ENCODE data around the gene KCNC1. TPM values are rescaled to one million over a fixed set of nuclear protein-coding genes. Genes with fewer than 3 reads are reported as not detected.

The KCNC1 gene
- total RNA-seq, 1 experiment from 2014 or later = 0.04 TPM

DNA sequence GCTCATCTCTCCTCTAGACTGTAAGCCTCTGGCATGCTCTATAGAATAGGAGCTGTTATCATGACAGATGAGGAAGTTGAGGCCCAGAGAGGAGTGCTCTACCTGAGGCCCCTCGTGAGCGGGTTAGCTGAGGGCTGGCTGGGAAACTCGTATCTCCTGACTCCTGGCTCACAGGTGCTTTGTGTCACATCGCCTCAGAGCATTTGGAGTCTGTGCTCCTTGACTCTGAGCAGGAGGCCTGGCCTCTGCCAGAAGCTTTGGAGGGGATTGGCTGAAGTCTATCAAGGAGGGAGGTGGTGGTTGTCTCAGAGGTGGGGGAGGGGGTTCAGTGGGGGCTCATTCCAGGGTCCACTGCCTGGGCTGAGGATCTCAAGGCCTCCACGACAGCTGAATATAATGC is 7.4 kb downstream of the KCNC1 start:
- no peak overlapping the region for H2BK5ac ChIP-seq (ENCODE audit: insufficient read length, low read length)
- H2AK5ac ChIP-seq (ENCODE audit: insufficient read length, low read length) = no peak overlapping the region
- H2BK15ac ChIP-seq (ENCODE audit: low read depth, low read length) = no peak overlapping the region
- H3K4me1 ChIP-seq (ENCODE audit: insufficient read depth, low read length) = no peaks in the 10 kb centered on the region
- no peak overlapping the region for H3K23ac ChIP-seq (ENCODE audit: insufficient read length, low read depth, low read length)
- Mint-ChIP-seq H3K4me3 (no peak overlapping the region), H3K27me3 (ENCODE audit: low read depth) (peaks cover 23% of the 10 kb centered on the region), H3K27ac (no peak overlapping the region), H3K4me1 (peaks cover 0 to 11% of the 10 kb centered on the region in 2 experiments; a peak in 3 of 4 replicates), H3K9me3 (no peaks in the 10 kb centered on the region), H3K36me3 (ENCODE audit: insufficient read depth in 1 of 3, low read depth in 3 of 3) (no peaks in the 10 kb centered on the region)
- no peaks in the 10 kb centered on the region for H3K9me3 ChIP-seq (ENCODE audit: control insufficient read depth, low read depth, low read length)
- no peaks in the 10 kb centered on the region for H4K20me1 ChIP-seq (ENCODE audit: control insufficient read depth, insufficient read depth, insufficient read length)
- no peak overlapping the region for H4K8ac ChIP-seq (replicated peaks; ENCODE audit: insufficient read length, low read depth, low read length)
- no peak overlapping the region for H2AFZ ChIP-seq (ENCODE audit: low read length)
- no peak overlapping the region for H4K5ac ChIP-seq (ENCODE audit: insufficient read length, low read depth, low read length)
- no peaks in the 10 kb centered on the region for H3K79me1 ChIP-seq (ENCODE audit: insufficient read depth, low read depth, low read length, poor library complexity, severe bottlenecking)
- H2BK120ac ChIP-seq (ENCODE audit: low read depth, low read length, poor library complexity, severe bottlenecking) = no peak overlapping the region
- H3K4ac ChIP-seq (ENCODE audit: low read depth, low read length) = no peak overlapping the region
- no peaks in the 10 kb centered on the region for H3K23me2 ChIP-seq (ENCODE audit: insufficient read length, low read depth, low read length, poor library complexity, severe bottlenecking)
- no peak overlapping the region for H3K4me2 ChIP-seq (ENCODE audit: insufficient read depth, insufficient read length, low read length)
- H3T11ph ChIP-seq (ENCODE audit: low read length) = no peak overlapping the region
- no peak overlapping the region for H2BK12ac ChIP-seq (ENCODE audit: insufficient read length, low read depth, low read length)
- peaks cover 10% of the 10 kb centered on the region; the same call in 1 of the 2 replicates for H3K27me3 ChIP-seq (ENCODE audit: insufficient read depth, low read length)
- no peak overlapping the region for H2BK20ac ChIP-seq (ENCODE audit: low read depth, low read length, poor library complexity, severe bottlenecking)
- H3K14ac ChIP-seq (ENCODE audit: insufficient read depth, low read length) = no peak overlapping the region; the same call in 1 of the 2 replicates
- DNase-seq = no peak
- no peak overlapping the region for H3K56ac ChIP-seq (ENCODE audit: insufficient read length, low read depth, low read length)
- H4K91ac ChIP-seq (ENCODE audit: insufficient read length, low read depth, low read length) = no peak overlapping the region
- no peak overlapping the region for H3K27ac ChIP-seq (ENCODE audit: insufficient read length, low read depth, low read length)
- H3K9ac ChIP-seq (ENCODE audit: extremely low read depth, insufficient read length, low read length) = no peak overlapping the region
- no CpG with 5 or more reads among the region's 5 CpGs for WGBS (ENCODE audit: extremely low coverage, insufficient read length, low lambda C conversion rate)
- no peak overlapping the region for H3K18ac ChIP-seq (ENCODE audit: insufficient read length, low read depth, low read length)
- TF ChIP-seq CTCF (conservative IDR thresholded peaks at IDR 0.05) = no peak
- no peaks in the 10 kb centered on the region for H3K79me2 ChIP-seq (ENCODE audit: insufficient read depth, low read length)
